HuH-7 (cell line): ENCODE data around the gene FOXP4.

Experiments used
- DNase-seq: peaks from one replicate; pipeline ENCODE4 v3.0.0; 2011; ENCODE audit warnings: low spot score

Gene FOXP4, protein sequence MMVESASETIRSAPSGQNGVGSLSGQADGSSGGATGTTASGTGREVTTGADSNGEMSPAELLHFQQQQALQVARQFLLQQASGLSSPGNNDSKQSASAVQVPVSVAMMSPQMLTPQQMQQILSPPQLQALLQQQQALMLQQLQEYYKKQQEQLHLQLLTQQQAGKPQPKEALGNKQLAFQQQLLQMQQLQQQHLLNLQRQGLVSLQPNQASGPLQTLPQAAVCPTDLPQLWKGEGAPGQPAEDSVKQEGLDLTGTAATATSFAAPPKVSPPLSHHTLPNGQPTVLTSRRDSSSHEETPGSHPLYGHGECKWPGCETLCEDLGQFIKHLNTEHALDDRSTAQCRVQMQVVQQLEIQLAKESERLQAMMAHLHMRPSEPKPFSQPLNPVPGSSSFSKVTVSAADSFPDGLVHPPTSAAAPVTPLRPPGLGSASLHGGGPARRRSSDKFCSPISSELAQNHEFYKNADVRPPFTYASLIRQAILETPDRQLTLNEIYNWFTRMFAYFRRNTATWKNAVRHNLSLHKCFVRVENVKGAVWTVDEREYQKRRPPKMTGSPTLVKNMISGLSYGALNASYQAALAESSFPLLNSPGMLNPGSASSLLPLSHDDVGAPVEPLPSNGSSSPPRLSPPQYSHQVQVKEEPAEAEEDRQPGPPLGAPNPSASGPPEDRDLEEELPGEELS

GRCh38 chr6:41545703-41546474 is at the start of gene FOXP4:
FOXP4 (plus strand) TSS chr6:41546381; CDS start chr6:41565761, 19,380 bp downstream.
- DNase-seq: peak; percentile 83

GRCh38 chr6:41497573-41497972 is 48.6 kb upstream of the FOXP4 start:
- no peak for DNase-seq

DNA sequence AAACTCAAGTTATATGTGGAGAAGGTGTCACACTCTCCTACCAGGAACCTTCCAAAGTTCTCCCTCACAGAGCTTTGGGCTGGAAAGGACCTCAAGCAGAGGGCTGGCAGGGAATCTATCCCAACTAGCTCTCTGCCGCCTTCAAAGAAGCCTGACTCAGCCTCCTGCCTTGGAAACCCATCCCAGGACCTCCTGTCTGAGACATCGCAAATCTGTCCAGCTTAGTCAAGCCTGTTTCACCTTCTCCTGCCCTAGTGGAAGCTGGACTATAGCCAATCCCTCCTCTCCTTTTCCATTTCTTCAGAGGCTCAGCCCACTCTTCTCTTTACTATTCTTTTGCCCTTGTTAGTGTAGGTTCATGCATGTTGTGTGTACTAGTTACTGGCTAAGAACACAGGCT is 48.2 kb upstream of the FOXP4 start:
- no peak for DNase-seq

- peak; percentile 52 for DNase-seq
These were observed 47.1 kb upstream of the FOXP4 start for GRCh38 chr6:41498968-41499599.

GRCh38 chr6:41500561-41500960 is 45.6 kb upstream of the FOXP4 start:
- no peak for DNase-seq

DNA sequence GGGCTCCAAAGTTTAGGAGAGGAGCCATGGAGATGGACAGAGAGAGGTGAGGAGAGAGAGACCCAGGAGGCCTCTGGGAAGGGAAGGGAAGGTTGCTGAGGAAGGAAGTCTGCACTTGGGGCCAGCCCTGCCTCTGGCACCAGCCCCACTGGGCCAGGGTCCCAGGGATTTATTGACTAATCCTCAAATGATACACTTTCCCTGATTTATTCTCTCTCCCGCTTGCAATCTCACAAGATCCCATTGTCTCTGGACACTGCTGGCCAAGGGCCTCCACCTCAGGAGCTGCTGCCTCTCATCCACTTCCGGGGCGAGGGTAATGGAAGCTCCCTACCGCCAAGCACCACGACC is 43.6 kb upstream of the FOXP4 start:
- no peak for DNase-seq

DNA sequence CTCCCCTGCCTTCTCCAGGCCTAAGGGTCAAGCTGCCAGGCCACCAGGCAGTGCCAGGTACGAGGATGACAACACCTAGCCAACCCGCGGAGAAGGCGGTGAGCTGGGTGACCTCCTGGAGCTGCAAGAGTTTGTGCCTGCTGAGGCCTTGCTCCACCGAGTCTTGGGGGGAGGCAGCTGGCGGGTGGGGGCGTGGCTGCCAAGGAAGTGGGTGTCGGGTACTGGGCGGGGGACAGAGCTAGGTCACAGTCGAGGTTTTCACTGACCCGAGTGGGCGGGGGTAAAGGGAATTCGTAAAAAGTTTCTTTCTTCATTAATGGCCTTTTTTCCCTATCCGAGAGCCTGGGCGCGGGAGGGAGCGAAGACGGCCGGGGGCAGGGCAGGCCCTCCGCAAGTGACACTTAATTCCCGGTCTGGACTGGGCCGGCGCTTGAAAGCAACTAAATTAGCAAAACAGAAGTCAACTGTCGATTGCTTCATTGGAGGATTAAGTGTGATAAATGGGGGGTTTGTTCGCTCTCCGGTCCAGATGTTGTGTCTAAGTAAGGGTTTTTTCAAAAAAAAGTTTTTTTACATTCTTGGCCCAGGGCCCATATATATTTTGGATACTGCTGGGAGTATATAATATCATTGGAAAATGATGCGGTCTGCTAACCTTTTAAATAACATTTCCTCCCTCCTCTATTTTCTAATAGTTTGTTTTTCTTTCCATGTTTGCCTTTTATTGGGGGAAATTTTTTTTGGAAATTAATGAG is 43.1 kb upstream of the FOXP4 start:
- DNase-seq: no peak

- peak; percentile 57 for DNase-seq
These were observed 42.2 kb upstream of the FOXP4 start for GRCh38 chr6:41503827-41504465.

DNA sequence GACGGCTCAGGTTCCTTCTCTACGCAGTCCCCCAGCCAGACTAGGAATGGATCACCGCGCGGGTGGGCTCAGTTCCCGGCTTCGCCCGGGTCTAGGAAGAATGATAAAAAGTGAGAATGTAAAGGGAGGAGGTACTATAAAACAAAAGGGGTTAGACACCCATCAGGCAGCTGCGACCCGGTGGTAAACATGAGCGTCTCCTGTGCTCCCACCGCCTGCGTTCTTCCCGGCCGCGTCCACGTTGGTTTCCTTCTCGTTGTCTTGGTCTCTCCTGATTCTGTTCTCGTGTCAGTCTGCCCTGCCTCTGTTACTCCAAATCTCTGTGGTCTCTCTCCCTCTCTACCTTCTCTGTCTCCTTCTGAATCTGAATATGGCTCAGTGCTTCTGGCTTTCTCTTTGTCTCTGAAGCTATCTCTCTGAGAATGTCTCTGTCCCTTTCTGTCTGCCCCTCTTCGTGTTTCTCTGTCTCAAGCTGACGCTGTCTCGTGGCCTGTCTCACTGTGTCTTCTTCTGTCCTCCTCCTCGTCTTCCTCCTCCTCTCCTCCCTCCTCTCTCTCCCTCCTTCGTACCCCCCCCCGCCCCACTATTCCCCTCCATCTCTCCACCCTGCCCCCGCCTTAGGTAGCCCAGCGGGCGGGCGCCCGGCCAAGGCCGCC is 41.6 kb upstream of the FOXP4 start:
- DNase-seq: no peak

- no peak for DNase-seq
These were observed 40.8 kb upstream of the FOXP4 start for GRCh38 chr6:41505122-41506049.

- DNase-seq: no peak
These were observed 37.7 kb upstream of the FOXP4 start for GRCh38 chr6:41508479-41508878.

- no peak for DNase-seq
These were observed 36.6 kb upstream of the FOXP4 start for GRCh38 chr6:41509580-41509979.

DNA sequence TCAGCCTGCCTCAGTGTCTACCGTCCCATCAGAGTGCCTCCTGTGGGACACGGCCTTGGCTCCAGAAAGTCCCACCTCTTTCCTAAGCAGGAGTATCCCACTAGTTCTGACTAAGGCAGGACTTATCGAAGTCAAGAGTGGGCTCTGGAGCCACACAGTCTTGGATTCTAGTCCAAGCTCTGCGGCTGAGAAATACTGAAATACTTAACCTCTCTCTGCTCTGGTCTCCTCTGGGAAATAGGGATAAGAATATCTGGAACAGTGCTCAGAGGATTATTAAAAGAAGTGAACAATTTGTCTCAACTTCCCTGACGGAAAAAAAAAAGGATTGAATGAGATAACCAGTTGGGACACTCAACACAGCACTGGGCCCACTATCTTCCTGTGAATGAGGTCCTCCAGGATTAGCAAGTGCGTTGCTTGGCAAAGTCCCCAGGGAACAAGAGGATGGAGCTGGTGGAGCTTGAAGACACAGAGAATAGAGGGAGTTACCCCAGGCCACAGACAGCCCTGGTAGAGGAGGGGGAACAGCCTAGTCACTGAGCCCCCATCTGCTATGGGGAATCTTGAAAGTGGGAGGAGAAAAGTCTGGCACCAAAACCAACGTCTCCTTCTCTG is 34.6 kb upstream of the FOXP4 start:
- no peak for DNase-seq

DNA sequence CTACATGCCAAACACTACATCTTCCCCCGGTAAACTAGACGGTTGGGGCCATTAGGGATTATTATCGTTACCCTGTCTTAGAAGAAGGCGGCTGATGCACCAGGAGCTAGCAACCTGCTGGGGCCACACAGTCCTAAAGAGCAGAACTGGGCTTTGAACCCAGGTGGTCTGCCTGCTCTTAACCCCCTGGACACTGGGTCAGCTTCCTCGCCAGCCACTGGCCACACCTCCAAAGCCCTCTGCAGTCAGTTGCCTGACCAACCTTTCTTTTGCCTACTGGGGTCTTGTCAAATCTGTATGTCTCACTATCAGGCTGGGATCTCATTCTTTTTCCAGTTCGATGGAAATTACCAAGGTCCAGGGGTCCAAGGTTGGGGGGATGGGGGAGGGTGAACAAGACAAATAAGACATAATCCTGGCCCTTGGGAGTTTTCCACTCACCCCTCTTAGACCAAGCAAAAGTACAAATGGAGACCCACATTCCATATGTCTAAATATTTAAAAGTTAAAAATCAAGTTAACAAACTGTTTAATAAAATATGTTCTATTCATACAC is 34.0 kb upstream of the FOXP4 start:
- DNase-seq: no peak

DNA sequence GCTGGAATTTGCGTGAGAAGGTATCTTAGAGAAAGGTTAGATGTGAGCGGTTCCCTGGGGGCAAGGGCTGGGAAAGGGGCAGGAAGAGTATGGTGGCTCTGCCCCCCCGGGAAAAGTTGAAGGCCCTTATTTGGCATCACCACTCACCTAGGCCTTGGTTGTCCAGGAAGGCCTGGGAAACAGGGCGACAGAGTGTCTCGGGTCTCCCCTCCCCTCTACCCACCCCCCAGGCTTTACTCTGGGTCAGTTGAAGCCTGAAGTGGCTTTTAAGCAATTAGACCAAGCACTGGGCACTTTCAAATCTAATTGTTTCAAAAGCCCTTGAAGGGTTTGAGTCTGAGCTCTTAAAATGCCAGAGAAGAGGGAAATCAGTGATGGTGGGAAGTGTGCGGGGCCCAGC is 30.2 kb upstream of the FOXP4 start:
- DNase-seq: no peak

GRCh38 chr6:41518118-41518517 is 28.1 kb upstream of the FOXP4 start:
- DNase-seq: no peak

DNA sequence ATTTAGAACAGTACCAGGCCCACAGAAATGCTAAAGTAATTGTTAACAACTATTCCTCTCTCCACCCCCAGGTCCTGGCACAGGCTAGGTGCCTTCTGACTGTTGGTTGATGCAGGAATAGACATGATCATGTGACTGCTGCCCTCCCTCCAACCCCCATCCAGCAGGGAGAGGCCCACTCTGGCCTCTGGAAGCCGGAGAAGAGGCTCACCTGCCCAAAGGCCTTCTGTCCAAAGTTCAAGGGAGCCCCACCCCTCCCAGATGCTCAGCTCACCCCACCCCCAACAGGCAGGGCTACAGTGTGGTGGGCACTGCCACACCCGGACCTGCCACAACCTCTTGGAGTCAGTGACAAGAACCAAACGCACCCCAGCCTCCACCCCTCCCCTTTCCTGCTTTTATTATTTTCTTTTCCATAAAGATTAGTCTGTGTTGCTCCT is 26.9 kb upstream of the FOXP4 start:
- DNase-seq: peak; percentile 59
